BLaER1 (cell line): ENCODE data around the gene MCMBP.

Source experiments
- H3K27ac ChIP-seq: shearing (Covaris generic); formaldehyde crosslinking; 2 replicates; pipeline ENCODE4 v1.8.1; 2022
- H3K27me3 ChIP-seq: shearing (Covaris generic); formaldehyde crosslinking; 2 replicates; pipeline ENCODE4 v1.8.1; 2022
- H3K36me3 ChIP-seq: shearing (Covaris generic); formaldehyde crosslinking; 2 replicates; pipeline ENCODE4 v1.8.1; 2022
- H3K4me1 ChIP-seq: shearing (Covaris generic); formaldehyde crosslinking; 2 replicates; pipeline ENCODE4 v1.8.1; 2022
- H3K4me2 ChIP-seq: shearing (Covaris generic); formaldehyde crosslinking; 2 replicates; pipeline ENCODE4 v1.8.1; 2022
- H3K4me3 ChIP-seq: shearing (Covaris generic); formaldehyde crosslinking; 2 replicates; pipeline ENCODE4 v1.8.1; 2022
- H3K9ac ChIP-seq: shearing (Covaris generic); formaldehyde crosslinking; 2 replicates; pipeline ENCODE4 v1.8.1; 2022
- H3K9me3 ChIP-seq: shearing (Covaris generic); formaldehyde crosslinking; 2 replicates; pipeline ENCODE4 v1.8.1; 2022
- H4K20me1 ChIP-seq: shearing (Covaris generic); formaldehyde crosslinking; 2 replicates; pipeline ENCODE4 v1.8.1; 2022
- Cebpa-rat ChIP-seq: shearing (Covaris generic); IDR thresholded peaks from 2 replicates; pipeline ENCODE4 v1.8.1; 2022

Gene MCMBP

GRCh38 chr10:119859420-119860258 lies 13.0 kb downstream of the MCMBP start:
- peaks cover 15% of the 10 kb centered on the region for H3K9me3 ChIP-seq
- no peaks in the 10 kb centered on the region for H3K27me3 ChIP-seq
- no peak for TF ChIP-seq Cebpa-rat
- peaks cover 39% of the 10 kb centered on the region for H3K4me1 ChIP-seq
- no peak overlapping the region for H3K9ac ChIP-seq
- no peak overlapping the region for H3K4me2 ChIP-seq
- H3K36me3 ChIP-seq, result peaks cover 53% of the 10 kb centered on the region
- peaks cover 86% of the 10 kb centered on the region for H4K20me1 ChIP-seq
- H3K4me3 ChIP-seq, result no peak overlapping the region
- no peak overlapping the region for H3K27ac ChIP-seq

GRCh38 chr10:119858063-119858462 lies 14.6 kb downstream of the MCMBP start:
- TF ChIP-seq Cebpa-rat, result no peak
- no peak overlapping the region for H3K9ac ChIP-seq
- H4K20me1 ChIP-seq, result peaks cover 85% of the 10 kb centered on the region
- no peaks in the 10 kb centered on the region for H3K9me3 ChIP-seq
- no peak overlapping the region for H3K4me2 ChIP-seq
- H3K4me3 ChIP-seq, result no peak overlapping the region
- H3K27me3 ChIP-seq, result no peaks in the 10 kb centered on the region
- peaks cover 56% of the 10 kb centered on the region for H3K36me3 ChIP-seq
- H3K27ac ChIP-seq, result no peak overlapping the region
- peaks cover 39% of the 10 kb centered on the region for H3K4me1 ChIP-seq

- no peak overlapping the region for H3K4me2 ChIP-seq
- H3K27me3 ChIP-seq, result no peaks in the 10 kb centered on the region
- no peak overlapping the region for H3K9ac ChIP-seq
- H4K20me1 ChIP-seq, result peaks cover 40% of the 10 kb centered on the region
- peaks cover 96% of the 10 kb centered on the region for H3K36me3 ChIP-seq
- H3K4me1 ChIP-seq, result peaks cover 6% of the 10 kb centered on the region
- TF ChIP-seq Cebpa-rat, result no peak
- no peak overlapping the region for H3K4me3 ChIP-seq
- H3K9me3 ChIP-seq, result no peaks in the 10 kb centered on the region
- H3K27ac ChIP-seq, result no peak overlapping the region
These were observed 19.1 kb downstream of the MCMBP start for GRCh38 chr10:119853574-119853973.

DNA sequence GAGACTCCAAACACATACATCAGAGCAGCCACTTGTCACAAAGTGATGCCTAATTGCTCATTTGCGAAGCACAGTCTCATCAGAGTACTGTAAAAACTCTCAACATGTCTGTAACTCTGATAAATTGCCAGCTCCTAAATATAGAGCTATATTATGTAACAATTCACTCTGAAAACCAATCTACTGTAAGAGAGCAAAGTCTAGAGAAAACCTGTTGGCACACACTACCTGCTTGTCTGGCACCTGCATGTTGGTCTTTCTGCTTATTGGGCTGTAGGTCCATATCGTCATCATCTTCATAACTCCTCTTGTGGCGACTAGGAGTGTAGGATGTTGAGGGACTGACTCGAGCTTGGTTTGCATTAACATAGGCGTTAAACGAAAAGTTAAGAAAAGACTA lies 19.8 kb downstream of the MCMBP start:
- no peaks in the 10 kb centered on the region for H3K27me3 ChIP-seq
- H3K4me1 ChIP-seq, result peaks cover 6% of the 10 kb centered on the region
- TF ChIP-seq Cebpa-rat, result no peak
- H4K20me1 ChIP-seq, result peaks cover 32% of the 10 kb centered on the region; the same call in 1 of the 2 replicates
- no peak overlapping the region for H3K4me2 ChIP-seq
- peaks cover 99% of the 10 kb centered on the region for H3K36me3 ChIP-seq
- no peak overlapping the region for H3K4me3 ChIP-seq
- H3K9ac ChIP-seq, result no peak overlapping the region
- no peaks in the 10 kb centered on the region for H3K9me3 ChIP-seq
- no peak overlapping the region for H3K27ac ChIP-seq

- Histone ChIP-seq H3K4me3 (no peak overlapping the region), H3K4me1 (peaks cover 6% of the 10 kb centered on the region), H3K4me2 (no peak overlapping the region), H3K9me3 (no peaks in the 10 kb centered on the region), H4K20me1 (peaks cover 28% of the 10 kb centered on the region; the same call in 1 of the 2 replicates), H3K9ac (no peak overlapping the region), H3K36me3 (peaks cover 98% of the 10 kb centered on the region), H3K27me3 (no peaks in the 10 kb centered on the region), H3K27ac (no peak overlapping the region)
- no peak for TF ChIP-seq Cebpa-rat
These were observed 20.4 kb downstream of the MCMBP start for GRCh38 chr10:119852277-119852676.

- no peaks in the 10 kb centered on the region for H3K27me3 ChIP-seq
- peaks cover 6% of the 10 kb centered on the region for H3K4me1 ChIP-seq
- no peak overlapping the region for H3K9ac ChIP-seq
- no peak overlapping the region for H3K4me3 ChIP-seq
- peaks cover 98% of the 10 kb centered on the region for H3K36me3 ChIP-seq
- no peak for TF ChIP-seq Cebpa-rat
- H3K4me2 ChIP-seq, result no peak overlapping the region
- H3K27ac ChIP-seq, result no peak overlapping the region
- no peaks in the 10 kb centered on the region for H3K9me3 ChIP-seq
- H4K20me1 ChIP-seq, result peaks cover 15% of the 10 kb centered on the region; the same call in 1 of the 2 replicates
These were observed 22.7 kb downstream of the MCMBP start for GRCh38 chr10:119849944-119850343.

- Histone ChIP-seq H3K27ac (no peak overlapping the region), H3K9me3 (no peaks in the 10 kb centered on the region), H3K27me3 (no peaks in the 10 kb centered on the region), H3K9ac (no peak overlapping the region), H3K4me1 (peaks cover 5% of the 10 kb centered on the region; the same call in 1 of the 2 replicates), H3K4me2 (no peak overlapping the region), H3K4me3 (no peak overlapping the region), H3K36me3 (peaks cover 99% of the 10 kb centered on the region), H4K20me1 (peaks cover 15% of the 10 kb centered on the region; the same call in 1 of the 2 replicates)
- TF ChIP-seq Cebpa-rat, result no peak
These were observed 23.4 kb downstream of the MCMBP start for GRCh38 chr10:119849031-119849789.

DNA sequence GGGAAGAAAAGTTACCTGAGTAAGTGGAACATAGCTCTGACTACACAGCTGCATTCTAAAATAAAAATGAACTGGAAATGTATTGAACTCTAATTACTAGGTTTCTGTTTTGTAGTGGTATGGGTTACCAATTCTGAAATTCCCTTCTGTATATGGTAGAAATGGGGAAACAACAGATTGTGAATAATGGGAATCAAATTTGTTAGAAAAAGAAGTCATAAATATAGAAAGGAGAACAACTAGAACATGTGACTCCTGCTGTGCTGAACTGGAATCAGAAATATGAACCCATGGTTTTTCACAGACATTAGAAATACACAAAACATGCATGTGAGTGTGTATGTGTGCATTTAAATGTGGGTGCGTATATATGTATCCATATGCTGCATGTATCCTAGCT lies 27.0 kb downstream of the MCMBP start:
- H3K9me3 ChIP-seq, result no peaks in the 10 kb centered on the region
- H3K27ac ChIP-seq, result no peak overlapping the region
- peaks cover 5% of the 10 kb centered on the region; the same call in 1 of the 2 replicates for H3K4me1 ChIP-seq
- H3K27me3 ChIP-seq, result no peaks in the 10 kb centered on the region
- peaks cover 30% of the 10 kb centered on the region; the same call in 1 of the 2 replicates for H4K20me1 ChIP-seq
- H3K4me2 ChIP-seq, result no peak overlapping the region
- no peak for TF ChIP-seq Cebpa-rat
- H3K36me3 ChIP-seq, result peaks cover 99% of the 10 kb centered on the region
- H3K4me3 ChIP-seq, result no peak overlapping the region
- H3K9ac ChIP-seq, result no peak overlapping the region

- Histone ChIP-seq H3K4me3 (no peak overlapping the region), H3K9me3 (no peaks in the 10 kb centered on the region), H3K27me3 (no peaks in the 10 kb centered on the region), H3K4me1 (peaks cover 24% of the 10 kb centered on the region), H4K20me1 (peaks cover 18% of the 10 kb centered on the region), H3K36me3 (peaks cover 94% of the 10 kb centered on the region), H3K9ac (no peak overlapping the region), H3K27ac (0 out of 2 replicates have a peak overlapping the region, but pooled peaks have one; percentile 7), H3K4me2 (no peak overlapping the region)
- TF ChIP-seq Cebpa-rat, result no peak
These were observed 38.5 kb downstream of the MCMBP start for GRCh38 chr10:119834188-119834587.

DNA sequence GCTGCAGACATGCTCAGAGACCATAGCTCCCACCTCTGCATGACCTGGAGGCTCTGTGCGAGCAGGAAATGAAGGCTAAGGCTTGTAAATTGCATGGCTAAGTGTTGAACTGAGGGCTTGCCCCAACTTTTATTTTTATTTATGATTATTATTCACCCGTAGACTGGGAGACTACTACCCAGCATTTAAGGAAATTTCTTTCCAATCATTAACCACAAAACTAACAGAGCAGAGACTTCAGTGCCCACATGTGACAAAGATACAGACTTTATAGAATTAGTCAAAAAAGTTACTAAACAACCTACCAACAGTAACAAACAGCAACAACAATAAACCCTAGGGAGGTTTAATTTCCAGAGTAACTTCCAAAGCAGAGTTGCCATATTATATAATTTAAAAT lies 39.7 kb downstream of the MCMBP start:
- peaks cover 96% of the 10 kb centered on the region for H3K36me3 ChIP-seq
- H4K20me1 ChIP-seq, result peaks cover 18% of the 10 kb centered on the region
- peak overlapping the region; percentile 36 for H3K4me2 ChIP-seq

More for the DNA sequence above, 39.7 kb downstream of the MCMBP start:
- no peak overlapping the region for H3K4me3 ChIP-seq
- no peak for TF ChIP-seq Cebpa-rat
- H3K4me1 ChIP-seq, result peaks cover 24% of the 10 kb centered on the region
- H3K27ac ChIP-seq, result 0 out of 2 replicates have a peak overlapping the region, but pooled peaks have one; percentile 7
- no peaks in the 10 kb centered on the region for H3K9me3 ChIP-seq
- no peak overlapping the region for H3K9ac ChIP-seq
- H3K27me3 ChIP-seq, result no peaks in the 10 kb centered on the region
